ENCODE data around the gene PNPLA5.

GRCh38 chr22:43832393-43833265 is 59.2 kb downstream of the PNPLA5 start:
- TF ChIP-seq CTCF (conservative IDR thresholded peaks at IDR 0.05) (no peak), EZH2 (IDR thresholded peaks at IDR 0.05; ENCODE audit: low read depth) (no peak)
